Stimulated activated naive B cell treated with anti-CD40 and anti-IgM and Interleukin-4, amounts not matched to agents 10 μg/mL and 1 μg/mL and 100 μg/mL, for 72 hours (primary cell): Measurements from ENCODE around the gene PYGM.

Experiments used
- ATAC-seq, 2 donors: fragments of 150-1000 bp; cut with Tn5 transposase; replicated peaks; 2 replicates each; pipeline ENCODE4 v1.10.0; 2021; ENCODE audit warnings: moderate library complexity in 1 of 2
- DNase-seq: peaks from one replicate; pipeline ENCODE4 v3.0.0; 2021
- H3K27ac Mint-ChIP-seq: one replicate; pipeline ENCODE4 v1.8.0; 2022; ENCODE audit warnings: mild to moderate bottlenecking, mixed read lengths
- H3K27me3 Mint-ChIP-seq, 2 donors: one replicate each; pipeline ENCODE4 v1.8.0; 2022; ENCODE audit warnings: mixed read lengths in 2 of 2
- H3K36me3 Mint-ChIP-seq, 2 donors: one replicate each; pipeline ENCODE4 v1.8.0; 2022; ENCODE audit warnings: mixed read lengths in 2 of 2, mild to moderate bottlenecking in 1 of 2
- H3K4me1 Mint-ChIP-seq, 2 donors: one replicate each; pipeline ENCODE4 v1.8.0; 2022; ENCODE audit warnings: mixed read lengths in 2 of 2, mild to moderate bottlenecking in 1 of 2
- H3K4me3 Mint-ChIP-seq, 2 donors: one replicate each; pipeline ENCODE4 v1.8.0; 2022; ENCODE audit warnings: mild to moderate bottlenecking in 2 of 2, mixed read lengths in 2 of 2, moderate library complexity in 1 of 2
- H3K9me3 Mint-ChIP-seq, 2 donors: one replicate each; pipeline ENCODE4 v1.8.0; 2022; ENCODE audit warnings: mixed read lengths in 2 of 2, mild to moderate bottlenecking in 1 of 2

PYGM gene

GRCh38 chr11:64734811-64735724, 24.7 kb downstream of the PYGM start:
- Mint-ChIP-seq H3K4me3 (no peak overlapping the region), H3K4me1 (peaks cover 29 to 49% of the 10 kb centered on the region in 2 donors), H3K36me3 (peaks cover 6 to 12% of the 10 kb centered on the region in 2 donors), H3K9me3 (no peaks in the 10 kb centered on the region), H3K27ac (peak overlapping the region; percentile 79), H3K27me3 (no peaks in the 10 kb centered on the region)
- DNase-seq (no peak), ATAC-seq (no peak)

DNA sequence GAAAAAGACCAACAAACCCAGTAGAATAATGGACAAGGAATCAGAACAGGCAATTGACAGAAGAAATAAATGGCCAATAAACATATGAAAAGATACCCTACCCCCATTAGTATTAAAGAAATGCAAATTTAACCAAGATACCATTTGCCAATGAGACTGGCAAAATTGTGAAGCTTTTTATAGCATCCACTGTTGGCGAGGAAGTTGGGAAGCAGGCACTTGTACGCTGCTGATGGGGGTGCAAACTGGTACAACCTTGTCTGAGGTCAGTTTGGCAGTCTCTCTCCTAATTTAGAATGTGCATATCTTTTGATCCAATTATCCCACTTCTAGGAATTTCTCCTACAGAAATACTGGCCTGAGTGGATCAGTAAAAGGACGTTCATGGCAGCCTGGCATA, 28.2 kb downstream of the PYGM start:
- DNase-seq (no peak), ATAC-seq (no peak)
- Mint-ChIP-seq H3K27me3 (no peaks in the 10 kb centered on the region), H3K27ac (no peak overlapping the region), H3K4me1 (peaks cover 22 to 34% of the 10 kb centered on the region in 2 donors), H3K4me3 (no peak overlapping the region), H3K9me3 (no peaks in the 10 kb centered on the region), H3K36me3 (peaks cover 6 to 13% of the 10 kb centered on the region in 2 donors)

- H3K4me3 Mint-ChIP-seq, result no peak overlapping the region
- no peaks in the 10 kb centered on the region for H3K9me3 Mint-ChIP-seq
- peaks cover 6 to 8% of the 10 kb centered on the region in 2 donors for H3K36me3 Mint-ChIP-seq
- DNase-seq (no peak), ATAC-seq (peak in 1 of 2 donors; percentile 52)
- H3K4me1 Mint-ChIP-seq, result peaks cover 13 to 26% of the 10 kb centered on the region in 2 donors
- no peaks in the 10 kb centered on the region for H3K27me3 Mint-ChIP-seq
- H3K27ac Mint-ChIP-seq, result no peak overlapping the region
Observed at GRCh38 chr11:64729851-64730382, 29.9 kb downstream of the PYGM start.

DNA sequence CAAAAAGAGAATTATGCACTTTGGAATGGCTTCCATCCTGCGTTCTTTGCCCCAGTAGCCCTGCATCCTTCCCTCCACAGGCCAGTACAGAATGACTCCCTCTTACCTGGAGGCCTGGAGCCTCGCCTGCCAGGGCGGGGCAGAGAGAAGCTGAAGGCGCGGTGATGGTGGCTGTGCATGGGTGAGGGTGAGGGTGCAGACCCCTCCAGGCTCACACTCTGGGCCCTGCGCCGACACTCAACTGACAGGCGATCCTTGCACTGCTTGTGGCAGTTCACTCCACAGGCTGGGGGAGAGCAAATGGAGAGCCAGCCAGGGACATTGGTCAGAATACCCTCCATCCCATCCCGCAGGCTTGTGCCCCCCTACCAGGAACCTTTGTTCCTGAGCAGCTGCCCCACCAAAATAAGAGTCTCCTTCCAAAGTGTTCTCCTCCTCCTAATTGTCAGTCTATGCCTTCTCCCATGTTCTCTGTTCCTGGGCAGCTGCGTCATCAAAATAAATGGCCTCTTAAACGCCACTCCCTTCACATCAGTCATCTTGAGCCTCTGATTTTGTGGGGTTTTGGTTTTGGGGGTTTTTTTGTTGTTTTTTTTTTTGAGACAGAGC, 30.9 kb downstream of the PYGM start:
- DNase-seq, result no peak
- no peak for ATAC-seq
- Mint-ChIP-seq H3K4me3 (no peak overlapping the region), H3K9me3 (no peaks in the 10 kb centered on the region), H3K27ac (no peak overlapping the region), H3K4me1 (peaks cover 19 to 30% of the 10 kb centered on the region in 2 donors), H3K27me3 (no peaks in the 10 kb centered on the region), H3K36me3 (peaks cover 5 to 6% of the 10 kb centered on the region in 2 donors)

GRCh38 chr11:64726867-64727530, 32.8 kb downstream of the PYGM start:
- no peaks in the 10 kb centered on the region for H3K9me3 Mint-ChIP-seq
- H3K4me3 Mint-ChIP-seq, result no peak overlapping the region
- H3K36me3 Mint-ChIP-seq, result peaks cover 5 to 6% of the 10 kb centered on the region in 2 donors
- H3K4me1 Mint-ChIP-seq, result peaks cover 21 to 36% of the 10 kb centered on the region in 2 donors
- no peak overlapping the region for H3K27ac Mint-ChIP-seq
- DNase-seq (no peak), ATAC-seq (no peak)
- H3K27me3 Mint-ChIP-seq, result peaks cover 7 to 10% of the 10 kb centered on the region in 2 donors

- ATAC-seq (no peak), DNase-seq (no peak)
- no peaks in the 10 kb centered on the region for H3K9me3 Mint-ChIP-seq
- peaks cover 5 to 6% of the 10 kb centered on the region in 2 donors for H3K36me3 Mint-ChIP-seq
- H3K27me3 Mint-ChIP-seq, result peaks cover 11 to 13% of the 10 kb centered on the region in 2 donors
- H3K27ac Mint-ChIP-seq, result no peak overlapping the region
- H3K4me1 Mint-ChIP-seq, result peaks cover 21 to 38% of the 10 kb centered on the region in 2 donors
- H3K4me3 Mint-ChIP-seq, result no peak overlapping the region
Observed at GRCh38 chr11:64726211-64726641, 33.5 kb downstream of the PYGM start.

DNA sequence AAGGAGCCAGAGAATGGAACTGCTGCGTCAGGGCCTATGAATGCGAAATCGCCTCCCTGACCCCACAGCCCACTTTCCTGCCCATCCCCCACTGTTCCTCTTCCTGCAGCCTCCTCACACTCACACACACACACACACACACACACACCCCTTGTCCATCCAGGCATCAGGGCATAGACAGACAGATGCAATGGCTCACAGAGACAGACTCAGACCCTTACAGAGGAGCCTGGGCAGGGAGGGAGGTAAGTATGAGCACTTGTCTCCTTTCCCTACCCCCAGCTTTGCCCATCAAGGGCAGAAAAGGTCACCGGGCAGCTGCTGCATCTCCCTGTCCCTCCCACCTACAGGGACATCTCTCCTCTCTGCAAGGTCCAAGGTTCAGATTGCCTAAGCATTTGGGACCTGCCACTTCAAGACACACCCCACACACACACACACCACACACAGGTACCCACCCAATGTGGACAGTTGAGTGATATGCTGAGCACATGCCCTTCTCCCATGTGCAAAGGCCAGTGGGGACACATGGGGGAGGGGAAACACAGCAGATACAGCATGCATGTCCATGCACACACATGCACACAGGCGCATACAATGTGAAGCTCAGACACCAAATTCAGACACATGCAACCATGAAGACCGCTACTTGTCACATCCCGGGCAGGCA, 34.8 kb downstream of the PYGM start:
- peaks cover 5 to 6% of the 10 kb centered on the region in 2 donors for H3K36me3 Mint-ChIP-seq
- ATAC-seq, result no peak

GRCh38 chr11:64723907-64724862, 35.6 kb downstream of the PYGM start:
- DNase-seq, result no peak
- H3K36me3 Mint-ChIP-seq, result peaks cover 5 to 6% of the 10 kb centered on the region in 2 donors
- H3K27me3 Mint-ChIP-seq, result peaks cover 25 to 27% of the 10 kb centered on the region in 2 donors
- no peaks in the 10 kb centered on the region for H3K9me3 Mint-ChIP-seq
- H3K27ac Mint-ChIP-seq, result peak overlapping the region; percentile 91
- peak; percentile 60 to 64 for ATAC-seq
- peak overlapping the region; percentile 85 to 87 for H3K4me3 Mint-ChIP-seq
- H3K4me1 Mint-ChIP-seq, result peaks cover 21 to 38% of the 10 kb centered on the region in 2 donors

More for the DNA sequence above, 34.8 kb downstream of the PYGM start:
- DNase-seq, result no peak
- H3K9me3 Mint-ChIP-seq, result no peaks in the 10 kb centered on the region
- peaks cover 21 to 38% of the 10 kb centered on the region in 2 donors for H3K4me1 Mint-ChIP-seq
- H3K4me3 Mint-ChIP-seq, result no peak overlapping the region
- H3K27me3 Mint-ChIP-seq, result peaks cover 23 to 25% of the 10 kb centered on the region in 2 donors
- H3K27ac Mint-ChIP-seq, result peak overlapping the region; percentile 72

GRCh38 chr11:64723117-64723906, 36.5 kb downstream of the PYGM start, which contains the start of gene NRXN2:
Gene NRXN2 (minus strand): TSS chr11:64723197. CDS start chr11:64713699, 9,498 bp downstream.
- H3K9me3 Mint-ChIP-seq, result no peaks in the 10 kb centered on the region
- peak within 1 kb of the TSS; percentile 85 to 87 for H3K4me3 Mint-ChIP-seq
- H3K36me3 Mint-ChIP-seq, result peaks cover 0 to 4% of the 10 kb centered on the region in 2 donors
- peaks cover 21 to 38% of the 10 kb centered on the region in 2 donors for H3K4me1 Mint-ChIP-seq
- DNase-seq (peak; percentile 86), ATAC-seq (peak; percentile 90 to 92)
- peaks cover 29 to 31% of the 10 kb centered on the region in 2 donors for H3K27me3 Mint-ChIP-seq
- peak within 1 kb of the TSS; percentile 91 for H3K27ac Mint-ChIP-seq

DNA sequence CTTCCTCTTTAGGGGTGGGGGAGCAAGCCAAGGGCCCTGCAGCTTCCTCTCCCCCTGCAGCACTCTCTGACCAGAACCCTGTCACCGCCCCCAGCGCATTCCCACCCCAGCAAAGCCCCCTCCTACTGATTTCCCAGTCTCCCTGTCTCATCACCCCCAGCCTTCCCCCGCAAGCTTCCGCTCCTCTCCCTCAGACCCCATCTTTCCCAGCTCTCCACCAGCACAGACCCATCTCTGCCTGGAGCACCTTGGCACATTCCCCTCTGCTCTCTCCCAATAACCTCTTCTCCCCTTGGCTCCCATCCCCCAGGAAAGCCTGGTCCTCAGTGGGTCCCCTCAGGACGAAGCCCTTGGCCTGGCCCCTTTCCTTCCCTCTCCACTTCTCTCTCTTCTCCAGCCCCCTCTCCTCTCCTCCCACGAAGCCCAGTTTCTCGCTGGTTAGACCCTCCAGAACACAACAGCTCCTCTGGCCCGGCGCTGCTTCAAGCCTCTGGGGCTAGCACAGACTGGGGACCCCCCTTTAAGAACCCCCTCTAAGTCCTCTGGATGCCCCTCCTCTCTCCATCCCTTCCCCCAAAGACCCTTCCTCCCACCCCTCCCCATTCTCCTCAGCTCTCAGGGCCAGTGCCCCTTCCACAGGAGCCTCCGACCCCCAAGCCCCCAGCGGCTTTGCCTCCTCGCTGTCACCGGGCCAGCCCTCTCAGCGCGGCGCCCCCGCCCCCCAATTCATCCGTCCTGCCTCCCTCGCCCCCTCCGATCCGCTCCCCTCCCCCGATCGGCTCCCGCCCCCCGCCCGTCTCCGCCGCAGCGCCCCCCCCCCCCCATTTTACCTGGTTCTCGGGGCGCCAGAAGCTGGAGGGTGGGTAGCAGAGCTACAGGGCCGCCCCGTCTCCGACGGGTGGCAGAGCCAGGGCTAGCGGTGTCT, 37.4 kb downstream of the PYGM start:
- ATAC-seq, result no peak
- H3K4me1 Mint-ChIP-seq, result peaks cover 19 to 34% of the 10 kb centered on the region in 2 donors
- no peaks in the 10 kb centered on the region for H3K9me3 Mint-ChIP-seq
- peak overlapping the region; percentile 37 to 52 for H3K4me3 Mint-ChIP-seq
- H3K36me3 Mint-ChIP-seq, result no peaks in the 10 kb centered on the region
- H3K27me3 Mint-ChIP-seq, result peaks cover 35 to 38% of the 10 kb centered on the region in 2 donors
- H3K27ac Mint-ChIP-seq, result peak overlapping the region; percentile 32
- no peak for DNase-seq

DNA sequence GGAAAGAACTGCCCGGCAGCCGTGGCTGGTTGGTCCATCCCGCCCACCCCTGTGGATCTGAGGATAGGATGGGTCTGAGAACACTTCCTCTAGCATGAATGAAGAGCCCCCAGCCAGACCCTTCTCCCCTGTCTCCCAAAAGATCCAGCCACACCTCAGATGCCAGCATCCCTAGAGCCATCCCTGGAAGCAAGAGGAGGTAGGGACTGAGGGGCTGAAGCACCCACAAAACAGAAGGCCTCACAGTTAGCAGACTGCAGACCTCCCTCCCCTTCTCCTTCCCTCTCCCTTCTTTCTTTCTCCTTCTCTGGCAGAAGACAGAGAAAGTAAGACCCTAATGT, 38.4 kb downstream of the PYGM start:
- H3K9me3 Mint-ChIP-seq, result no peaks in the 10 kb centered on the region
- peaks cover 22 to 34% of the 10 kb centered on the region in 2 donors for H3K4me1 Mint-ChIP-seq
- H3K36me3 Mint-ChIP-seq, result no peaks in the 10 kb centered on the region
- no peak overlapping the region for H3K27ac Mint-ChIP-seq
- no peak overlapping the region for H3K4me3 Mint-ChIP-seq
- DNase-seq, result no peak
- ATAC-seq, result no peak
- H3K27me3 Mint-ChIP-seq, result peaks cover 46 to 47% of the 10 kb centered on the region in 2 donors
